Hepatocyte (in vitro differentiated cells): Measurements from ENCODE around the gene PDZD11.

Source experiments
- CTCF ChIP-seq: fragments of 200-600 bp; sonication (generic); IDR thresholded peaks from 2 replicates; pipeline ENCODE4 v1.5.1; 2016; ENCODE audit warnings: antibody characterized with exemption, mild to moderate bottlenecking; ENCODE audit not compliant: poor library complexity
- EZH2 ChIP-seq: fragments of 200-600 bp; sonication (generic); IDR thresholded peaks from 2 replicates; pipeline ENCODE4 v1.6.1; 2016; ENCODE audit warnings: antibody characterized with exemption, mild to moderate bottlenecking, borderline replicate concordance
- EZH2phosphoT487 ChIP-seq: fragments of 200-600 bp; sonication (generic); IDR thresholded peaks from one replicate; pipeline ENCODE4 v1.6.1; 2018; ENCODE audit warnings: antibody characterized with exemption, mild to moderate bottlenecking, low read depth, moderate library complexity; ENCODE audit not compliant: unreplicated experiment, severe bottlenecking

GRCh38 chrX:70260104-70260503, 29.6 kb downstream of the PDZD11 start, which contains the start of gene P2RY4:
- TF ChIP-seq CTCF (no peak), EZH2 (no peak), EZH2phosphoT487 (no peak)
